Pons (tissue), 1 donor: ENCODE measurements around the gene NINL.
"Not testable (repeated sequence)": the region's sequence is repeated elsewhere in the genome, so short reads cannot be mapped to it uniquely, and the experiment has no call there.

Source experiments
- DNase-seq: peaks from one replicate; pipeline ENCODE4 v3.0.0-alpha.2; 2016; ENCODE audit warnings: low spot score

The NINL gene

GRCh38 chr20:25532015-25532751, 53.1 kb downstream of the NINL start:
- peak; percentile 64 for DNase-seq

- DNase-seq, result no peak
Measured at GRCh38 chr20:25529295-25529951, 55.9 kb downstream of the NINL start.

- no peak for DNase-seq
Measured at GRCh38 chr20:25527949-25528348, 57.4 kb downstream of the NINL start.

GRCh38 chr20:25526446-25526845, 58.9 kb downstream of the NINL start:
- no peak for DNase-seq

GRCh38 chr20:25525867-25526266, 59.5 kb downstream of the NINL start:
- no peak for DNase-seq

GRCh38 chr20:25525295-25525694, 60.0 kb downstream of the NINL start:
- no peak for DNase-seq

- DNase-seq, result no peak
Measured at GRCh38 chr20:25521382-25521781, 63.9 kb downstream of the NINL start.

GRCh38 chr20:25517124-25517523, 68.2 kb downstream of the NINL start:
- DNase-seq, result no peak

GRCh38 chr20:25514747-25515340, 70.5 kb downstream of the NINL start:
- DNase-seq, result no peak

GRCh38 chr20:25514195-25514594, 71.1 kb downstream of the NINL start:
- DNase-seq, result no peak

GRCh38 chr20:25512709-25513108, 72.6 kb downstream of the NINL start:
- DNase-seq, result no peak

- no peak for DNase-seq
Measured at GRCh38 chr20:25511183-25511582, 74.1 kb downstream of the NINL start.

GRCh38 chr20:25510721-25511120, 74.6 kb downstream of the NINL start:
- DNase-seq, result no peak

- DNase-seq, result no peak
Measured at GRCh38 chr20:25510202-25510601, 75.1 kb downstream of the NINL start.

GRCh38 chr20:25509084-25509483, 76.2 kb downstream of the NINL start:
- DNase-seq, result no peak

- DNase-seq, result no peak
Measured at GRCh38 chr20:25508083-25508770, 77.1 kb downstream of the NINL start.

GRCh38 chr20:25507385-25508082, 77.8 kb downstream of the NINL start:
- DNase-seq, result no peak

GRCh38 chr20:25504366-25505135, 80.8 kb downstream of the NINL start:
- DNase-seq, result no peak

GRCh38 chr20:25503936-25504335, 81.4 kb downstream of the NINL start:
- DNase-seq, result no peak

GRCh38 chr20:25503051-25503639, 82.2 kb downstream of the NINL start:
- DNase-seq, result not testable (repeated sequence)

- DNase-seq, result no peak
Measured at GRCh38 chr20:25500880-25501351, 84.4 kb downstream of the NINL start.
